GM21367 (cell line): ENCODE data around the gene CDH23.

Source experiments
- ATAC-seq: cut with Tn5 transposase; IDR thresholded peaks from one replicate; pipeline ENCODE4 v1.9.1; 2021; ENCODE audit not compliant: unreplicated experiment

Gene CDH23

DNA sequence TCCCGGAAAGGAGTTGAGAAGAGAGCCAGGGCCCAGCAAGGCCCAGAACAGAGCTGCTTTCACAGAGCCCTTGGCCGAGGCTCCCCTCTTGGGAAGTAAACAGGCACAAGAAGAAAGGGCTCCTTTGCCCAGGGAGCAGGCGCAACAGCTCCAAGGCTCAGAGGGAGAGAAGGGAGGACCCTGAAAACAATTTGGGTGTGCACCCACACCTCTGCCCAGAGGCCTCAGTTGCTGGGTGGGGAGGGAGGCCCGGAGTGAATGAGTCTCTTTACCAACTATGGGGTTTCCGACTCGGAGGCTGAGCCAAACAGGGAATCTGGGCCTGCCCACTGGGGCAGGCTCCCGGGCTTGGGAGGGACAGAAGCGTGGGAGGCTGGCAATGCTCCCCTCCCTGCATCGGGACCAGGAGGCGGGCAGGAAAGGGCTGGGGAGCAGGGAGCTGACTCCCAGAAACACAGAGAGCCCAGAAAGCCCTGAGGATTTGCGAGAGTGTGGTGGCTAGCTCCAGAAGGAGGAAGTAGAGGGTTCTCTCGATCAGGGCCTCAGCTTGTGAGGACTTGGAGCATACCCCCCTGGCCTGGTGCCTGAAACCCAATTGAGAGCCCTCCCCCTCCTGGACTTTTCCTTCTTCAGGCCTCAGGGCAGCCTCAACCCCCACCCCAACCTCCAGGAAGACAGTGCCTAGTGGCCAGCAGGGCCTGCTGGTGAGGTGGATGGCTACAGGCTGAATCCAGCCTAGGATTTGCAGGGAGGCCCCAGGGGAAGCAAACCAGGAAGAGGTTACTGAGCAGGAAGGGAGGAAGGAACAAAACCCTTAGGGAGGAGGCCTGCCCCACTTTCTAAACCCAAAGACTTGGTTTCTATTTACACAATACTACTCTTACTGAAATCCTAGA lies 316.7 kb downstream of the CDH23 start:
- ATAC-seq = no peak

DNA sequence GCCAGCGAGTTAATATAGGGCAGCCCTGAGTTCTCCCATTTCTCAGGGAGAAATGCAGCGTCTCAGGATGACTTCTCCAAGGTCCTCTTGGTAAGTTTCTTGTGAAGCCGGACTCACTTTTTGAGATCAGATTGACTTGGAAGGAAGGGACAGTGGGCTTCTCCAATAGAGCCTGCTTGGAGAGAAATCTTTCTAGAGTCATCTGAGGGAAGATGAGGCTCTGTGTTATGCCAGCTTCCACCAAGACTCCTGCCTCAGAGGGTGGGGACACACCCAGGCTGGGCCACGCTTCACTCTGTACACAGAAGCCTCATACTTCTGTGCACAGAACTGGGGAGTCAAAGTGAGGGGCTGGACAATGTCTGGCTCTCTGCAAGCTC lies 317.3 kb downstream of the CDH23 start:
- no peak for ATAC-seq

DNA sequence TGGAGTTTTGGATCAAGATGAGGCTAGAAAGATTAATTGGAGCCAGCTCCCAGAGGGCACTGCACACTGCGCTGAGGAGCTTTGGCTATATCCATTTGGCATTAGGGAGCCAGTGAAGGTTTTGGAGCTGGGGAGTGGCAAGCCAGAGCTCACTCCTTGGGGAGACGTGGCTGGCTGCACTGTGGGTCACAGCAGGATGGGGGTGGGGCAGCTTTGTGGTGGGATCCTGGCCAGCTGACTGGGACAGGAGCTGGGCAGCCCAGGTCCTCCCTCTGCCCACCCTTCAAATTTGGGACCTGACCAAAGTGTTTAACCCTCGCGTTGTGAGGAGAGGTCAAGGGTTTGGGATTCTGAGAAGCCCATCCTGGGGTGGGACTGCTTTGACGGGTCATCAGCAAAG lies 317.9 kb downstream of the CDH23 start:
- no peak for ATAC-seq

DNA sequence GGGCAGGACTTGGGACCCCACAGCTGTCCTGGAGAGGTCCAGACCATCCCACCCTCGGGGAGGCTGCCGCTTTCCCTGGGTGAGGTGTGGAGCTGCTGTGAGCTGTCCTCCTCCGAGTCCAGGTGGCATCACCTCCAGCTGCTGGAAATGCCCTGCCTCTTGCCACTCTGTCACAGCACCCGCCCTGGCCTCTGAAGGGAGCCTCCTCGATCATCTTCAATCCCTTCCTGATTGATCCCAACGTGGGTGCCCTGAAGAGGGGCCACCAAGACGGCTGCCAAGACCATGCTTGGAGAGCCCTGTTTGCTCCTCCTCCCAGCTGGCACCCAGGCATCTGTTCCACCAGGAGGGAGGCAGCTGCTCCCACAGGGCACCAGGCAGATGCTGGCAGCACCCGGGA lies 318.3 kb downstream of the CDH23 start:
- no peak for ATAC-seq

DNA sequence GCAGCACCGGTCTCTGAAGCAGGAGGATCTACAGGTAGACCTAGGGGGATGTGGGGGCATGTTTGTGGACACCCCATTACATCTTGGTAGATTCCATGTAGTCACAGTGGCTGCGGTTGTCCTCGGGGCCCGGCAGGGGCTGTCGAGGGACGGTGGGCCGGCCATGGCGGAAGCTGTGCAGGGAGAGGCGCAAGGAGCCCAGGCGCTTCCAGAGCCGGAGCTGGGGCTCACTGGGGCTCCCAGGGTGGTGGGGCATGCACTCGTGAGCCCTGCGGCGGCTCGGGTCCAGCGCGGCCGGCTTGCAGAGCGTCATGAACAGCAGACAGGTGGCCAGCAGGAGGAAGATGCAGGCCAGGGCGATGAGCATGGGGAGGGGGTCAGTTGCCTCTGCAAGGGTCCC lies 319.1 kb downstream of the CDH23 start:
- ATAC-seq = no peak

DNA sequence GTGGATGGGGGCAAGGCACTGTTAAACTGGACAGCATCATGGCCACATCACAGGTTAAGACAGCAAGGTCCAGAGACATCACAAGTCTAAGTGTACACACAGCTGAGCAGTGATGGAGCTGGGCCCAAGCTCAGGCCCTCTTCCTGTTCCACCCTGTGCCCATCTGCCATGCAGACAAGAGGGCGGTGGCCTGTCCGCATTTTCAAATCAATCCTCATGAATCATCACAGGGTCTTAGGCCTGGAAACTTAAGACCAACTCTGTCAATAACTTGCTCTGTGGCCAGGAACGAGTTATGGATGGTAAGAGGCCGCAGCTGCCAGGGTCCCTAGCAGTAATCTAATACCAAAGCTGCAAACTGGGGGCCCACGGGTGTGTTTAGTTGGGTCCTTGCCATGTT lies 319.7 kb downstream of the CDH23 start:
- ATAC-seq = no peak

DNA sequence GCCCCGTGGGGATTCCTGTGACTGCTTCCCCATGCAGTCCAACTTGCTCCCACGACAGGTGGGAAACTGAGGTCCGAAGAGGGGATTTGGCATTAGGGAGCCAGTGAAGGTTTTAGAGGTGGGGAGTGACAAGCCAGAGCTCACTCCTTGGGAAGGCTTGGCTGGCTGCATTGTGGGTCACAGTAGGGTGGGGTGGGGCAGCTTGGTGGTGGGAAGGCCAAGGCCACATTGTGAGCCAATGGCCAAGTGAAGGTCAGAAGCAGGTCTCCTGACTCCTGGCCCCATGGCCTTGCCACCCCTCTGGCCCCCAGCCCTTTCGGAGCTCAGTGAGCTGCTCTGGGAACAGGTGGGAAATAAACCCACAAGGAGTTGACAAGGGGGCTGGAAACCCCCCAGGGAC lies 320.3 kb downstream of the CDH23 start:
- ATAC-seq = no peak

DNA sequence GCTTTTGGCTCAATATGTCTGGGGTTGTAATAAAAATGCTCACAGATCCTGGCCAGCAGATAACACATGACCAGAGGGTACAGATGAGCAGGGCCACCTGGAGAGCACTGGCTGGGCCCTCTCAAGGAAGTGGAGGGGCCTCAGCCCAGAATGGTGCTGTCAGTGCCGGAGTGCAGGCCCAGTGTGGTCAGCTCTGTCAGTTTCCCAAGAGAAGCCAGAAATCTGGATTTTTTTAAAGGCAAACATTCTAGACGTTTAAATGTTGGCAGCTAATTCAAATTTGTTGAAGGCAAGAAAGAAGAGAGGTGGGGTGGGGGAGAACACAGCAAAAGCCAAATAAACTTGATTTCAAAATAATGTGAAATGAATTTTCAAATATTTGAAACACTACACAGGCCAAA lies 320.8 kb downstream of the CDH23 start:
- no peak for ATAC-seq

DNA sequence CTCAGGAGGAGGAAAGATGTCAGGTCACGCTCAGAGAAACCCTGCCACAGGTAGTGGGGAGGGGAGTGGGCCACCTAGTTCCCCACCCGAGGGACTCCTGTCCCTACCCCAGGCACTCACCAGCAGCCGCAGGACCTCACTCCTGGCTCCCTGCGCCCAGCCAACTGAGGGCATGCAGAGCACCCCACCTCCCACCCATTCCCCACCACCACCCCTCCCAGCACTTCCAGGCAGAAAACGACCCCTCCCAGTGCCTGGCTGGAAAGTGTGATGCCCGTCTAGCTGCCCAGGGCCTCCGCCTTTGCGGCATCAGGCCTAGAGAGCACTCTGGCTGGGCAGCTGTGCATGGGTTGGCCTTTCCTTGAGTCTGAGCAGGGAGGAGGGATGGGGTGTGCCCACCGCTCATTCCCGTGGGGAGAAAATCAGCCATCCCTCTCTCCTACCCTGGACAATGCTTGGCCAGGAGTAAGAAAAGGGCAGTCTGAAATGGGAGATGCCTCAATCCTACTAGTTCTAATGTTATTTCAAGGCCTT lies 321.5 kb downstream of the CDH23 start:
- no peak for ATAC-seq

DNA sequence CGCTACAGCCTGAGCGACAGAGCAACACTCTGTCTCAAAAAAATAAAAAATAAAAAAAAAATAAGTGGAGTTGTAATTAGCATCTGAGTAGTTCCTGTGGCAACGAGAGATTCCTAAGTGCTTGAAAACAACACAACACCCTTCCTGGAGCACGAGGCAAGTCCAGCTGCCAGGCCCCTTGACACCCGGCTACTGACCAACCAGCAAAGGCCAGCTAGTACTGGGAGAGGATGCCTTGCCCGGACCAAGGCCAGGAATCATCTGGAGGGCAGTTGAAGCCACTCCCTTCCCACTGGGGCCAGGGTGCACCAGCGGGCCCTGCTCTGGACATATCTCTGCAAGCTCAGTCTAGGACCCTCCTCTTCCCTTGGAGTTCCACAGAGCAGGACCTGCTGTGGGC lies 322.3 kb downstream of the CDH23 start:
- no peak for ATAC-seq

DNA sequence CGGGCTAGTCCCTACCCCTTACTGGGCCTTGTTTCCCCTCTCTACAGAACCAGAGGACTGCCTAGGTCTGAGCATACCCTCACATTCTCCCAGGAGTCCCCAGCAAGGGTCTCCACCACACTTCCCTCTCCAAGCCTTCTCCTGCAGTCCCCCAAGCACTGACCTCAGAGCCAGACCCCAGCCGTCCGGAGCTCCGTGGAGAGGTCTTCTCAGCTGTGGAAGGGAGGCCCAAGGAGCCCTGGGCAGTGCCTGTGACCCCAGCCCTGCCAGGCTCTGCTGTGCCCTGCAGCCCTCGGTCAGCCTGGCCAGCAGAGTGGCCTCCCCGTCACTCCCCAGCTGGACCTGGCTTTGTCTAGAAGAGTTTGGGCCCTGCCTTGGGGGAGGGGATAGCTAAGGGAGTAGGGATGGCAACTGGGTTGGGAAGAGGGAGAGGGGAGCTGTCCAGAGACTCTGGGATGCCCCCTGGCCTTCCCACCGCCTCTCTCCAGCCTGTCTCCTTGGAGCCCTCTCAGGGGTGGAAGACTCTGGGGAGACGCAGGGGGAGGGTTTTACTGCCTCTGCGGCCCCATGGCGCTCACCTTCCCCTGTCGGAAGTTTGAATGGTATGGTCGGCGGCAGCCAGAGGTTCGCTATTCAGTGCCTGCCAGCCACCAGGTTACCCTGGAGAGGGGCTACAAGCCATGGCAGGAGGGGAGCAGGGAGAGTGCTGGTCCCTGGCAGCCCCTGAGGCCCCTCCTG lies 322.9 kb downstream of the CDH23 start, which contains the start of gene C10orf105:
Gene C10orf105 (minus strand): TSS at position 315 of the 738 bp plus-strand sequence. CDS start 3,441 bp downstream, outside the sequence.
- ATAC-seq = no peak

DNA sequence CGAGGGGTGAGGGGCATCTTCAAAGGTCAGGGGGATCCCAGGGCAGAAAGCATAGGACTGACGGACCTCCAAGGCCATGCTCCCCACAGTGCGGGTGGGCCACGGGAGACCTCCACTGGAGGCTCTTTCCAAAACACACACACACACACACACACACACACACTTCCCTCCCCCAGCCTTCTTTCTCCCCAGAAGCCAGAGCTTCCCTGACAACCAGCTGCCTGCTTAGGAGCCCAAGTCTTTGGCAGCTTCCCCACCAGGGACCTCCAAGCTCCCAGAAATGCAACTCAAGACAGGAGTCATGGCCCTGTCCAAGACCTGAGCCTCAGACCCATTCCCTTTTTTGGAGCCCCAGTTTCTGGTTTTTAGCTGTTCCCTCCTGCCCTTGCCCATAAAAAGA lies 323.6 kb downstream of the CDH23 start:
- no peak for ATAC-seq

DNA sequence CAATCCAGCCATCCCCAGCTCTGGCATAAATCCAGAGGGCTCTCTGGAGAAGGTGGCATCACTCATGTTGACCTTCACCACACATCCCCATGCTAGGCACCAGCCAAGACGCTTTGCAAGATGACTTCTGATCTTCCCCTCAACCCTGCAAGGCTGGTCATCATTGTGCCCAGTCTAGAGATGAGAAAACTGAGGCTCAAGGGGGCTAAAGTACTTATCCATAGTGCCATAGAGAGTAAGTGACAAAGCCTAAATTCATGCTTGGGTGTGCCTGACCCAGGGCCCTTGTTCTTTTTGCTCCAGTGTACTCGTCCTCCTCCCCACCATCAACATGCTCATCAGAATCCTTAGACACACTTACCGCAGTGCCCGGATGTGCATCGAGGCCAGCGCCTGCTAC lies 324.6 kb downstream of the CDH23 start:
- ATAC-seq = no peak

DNA sequence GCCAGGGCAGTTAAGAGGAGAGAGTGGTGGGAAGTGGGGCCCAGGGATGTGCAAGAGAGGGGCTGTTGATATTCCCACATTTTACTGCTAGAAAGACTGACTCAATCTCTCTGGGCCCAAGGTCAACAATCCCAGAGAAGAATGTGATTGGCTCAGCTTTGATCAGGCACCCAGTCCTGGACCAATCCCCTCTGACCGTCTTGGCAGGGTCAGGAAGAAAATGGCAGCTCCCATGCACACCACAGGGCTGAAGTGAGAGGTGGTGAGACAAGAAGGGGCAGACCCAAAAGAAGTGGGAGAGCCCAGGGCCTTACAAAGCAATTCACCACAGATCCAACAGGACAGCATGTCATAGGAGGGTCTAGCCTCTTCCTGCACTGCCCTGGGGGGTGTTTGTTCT lies 326.1 kb downstream of the CDH23 start:
- ATAC-seq = no peak

DNA sequence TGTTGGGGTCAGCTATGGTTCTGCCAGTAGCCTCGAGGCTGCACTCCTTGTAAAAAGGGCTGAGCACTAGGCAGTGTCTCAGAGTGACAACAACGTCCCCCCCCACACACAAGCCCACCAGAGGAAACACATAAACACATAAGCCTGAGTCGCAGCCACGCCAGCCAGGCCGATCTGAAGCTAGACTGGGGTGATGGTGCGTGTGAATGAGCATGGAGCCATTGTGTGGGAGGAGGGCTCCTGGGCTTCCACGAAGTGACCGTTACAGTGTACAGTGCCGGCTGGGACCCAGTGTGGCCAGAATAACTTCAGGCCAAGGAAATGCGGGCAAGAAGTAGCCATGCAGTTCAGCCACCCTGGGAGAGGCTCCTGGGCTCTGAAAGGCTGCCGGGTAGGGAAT lies 326.6 kb downstream of the CDH23 start:
- no peak for ATAC-seq

DNA sequence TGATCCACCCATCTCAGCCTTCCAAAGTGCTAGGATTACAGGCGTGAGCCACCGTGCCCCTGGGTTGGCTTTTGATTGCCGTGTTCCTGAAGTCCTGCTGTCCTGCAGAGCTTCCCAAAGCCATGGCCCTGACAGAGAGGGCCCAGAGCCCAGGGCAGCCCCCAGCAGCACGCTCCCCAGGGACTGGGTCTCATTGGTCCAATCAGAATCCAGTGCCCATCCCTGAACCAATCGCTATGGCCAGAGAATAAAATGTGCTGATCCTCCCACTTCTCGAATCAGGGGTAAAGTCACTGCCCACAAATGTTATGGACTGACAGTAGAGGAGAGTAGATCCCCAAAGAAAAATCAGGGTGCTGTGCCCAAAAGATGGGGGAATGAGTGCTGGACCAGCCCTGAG lies 327.8 kb downstream of the CDH23 start:
- ATAC-seq = no peak

DNA sequence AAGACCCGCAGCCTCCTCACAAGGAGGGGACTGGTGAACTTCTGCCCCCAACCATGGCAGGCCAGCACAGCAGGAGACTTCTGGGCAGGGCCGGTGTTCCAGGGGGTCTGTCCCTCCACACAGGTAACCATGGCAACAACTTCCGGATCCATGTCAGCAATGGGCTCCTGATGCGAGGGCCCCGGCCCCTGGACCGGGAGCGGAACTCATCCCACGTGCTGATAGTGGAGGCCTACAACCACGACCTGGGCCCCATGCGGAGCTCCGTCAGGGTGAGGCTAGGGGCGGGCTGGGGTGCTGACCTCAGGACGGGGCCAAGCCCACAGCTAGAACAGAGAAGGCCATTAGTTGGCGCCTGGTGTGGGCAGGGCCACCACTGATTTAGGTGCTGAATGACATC lies 328.5 kb downstream of the CDH23 start:
- no peak for ATAC-seq

DNA sequence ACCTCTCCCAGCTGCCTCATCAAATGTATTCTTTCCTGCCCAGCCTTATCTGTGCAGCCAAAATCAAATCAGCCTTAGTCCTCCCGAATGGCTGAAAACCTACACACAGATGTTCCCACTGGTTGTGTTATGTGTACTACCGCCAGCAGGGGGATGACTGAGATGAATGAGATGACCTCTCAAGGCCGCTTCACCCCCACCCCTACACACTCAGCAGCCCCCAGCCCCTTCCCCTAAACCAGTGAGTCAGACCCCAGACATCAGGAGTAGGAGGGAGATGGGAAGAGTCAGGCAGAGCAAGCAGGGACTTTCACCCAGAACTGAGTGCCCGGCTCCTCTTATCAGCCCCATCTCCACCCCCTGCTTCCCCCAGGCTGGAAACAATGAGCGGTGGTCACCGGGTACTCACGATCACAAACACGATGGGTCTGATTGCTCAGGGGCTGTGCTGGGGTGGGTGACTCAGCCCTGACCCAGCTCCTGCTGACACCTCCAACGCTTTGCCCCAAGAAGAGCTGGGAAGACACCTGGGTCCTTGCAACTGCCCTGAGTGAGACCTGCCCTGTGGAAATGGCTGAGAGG lies 329.4 kb downstream of the CDH23 start:
- ATAC-seq = no peak

DNA sequence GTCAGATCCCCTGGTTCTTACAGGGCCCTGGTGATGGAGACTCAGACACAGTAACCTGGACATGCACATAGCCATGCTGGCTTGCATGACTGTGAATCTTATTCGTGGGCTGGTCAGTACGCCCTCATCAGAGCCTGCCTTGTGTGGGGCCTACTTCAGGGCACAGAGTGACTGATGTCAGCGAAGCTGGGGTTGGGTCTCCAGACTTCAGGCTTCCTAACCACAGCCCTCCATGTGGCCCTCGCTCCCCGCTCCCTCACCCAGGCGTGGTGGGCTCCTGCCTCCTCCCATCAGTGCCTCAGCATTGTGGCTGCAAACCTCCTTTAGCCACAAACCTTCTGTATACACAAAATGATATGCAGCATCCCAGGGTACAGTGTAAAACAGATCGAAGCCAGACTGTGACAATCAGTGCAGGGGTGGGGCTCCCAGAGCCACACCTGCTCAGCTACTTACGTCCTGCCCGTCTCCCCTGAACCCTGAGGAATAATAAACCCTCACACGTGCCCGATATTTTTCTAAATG lies 329.9 kb downstream of the CDH23 start:
- ATAC-seq = no peak

DNA sequence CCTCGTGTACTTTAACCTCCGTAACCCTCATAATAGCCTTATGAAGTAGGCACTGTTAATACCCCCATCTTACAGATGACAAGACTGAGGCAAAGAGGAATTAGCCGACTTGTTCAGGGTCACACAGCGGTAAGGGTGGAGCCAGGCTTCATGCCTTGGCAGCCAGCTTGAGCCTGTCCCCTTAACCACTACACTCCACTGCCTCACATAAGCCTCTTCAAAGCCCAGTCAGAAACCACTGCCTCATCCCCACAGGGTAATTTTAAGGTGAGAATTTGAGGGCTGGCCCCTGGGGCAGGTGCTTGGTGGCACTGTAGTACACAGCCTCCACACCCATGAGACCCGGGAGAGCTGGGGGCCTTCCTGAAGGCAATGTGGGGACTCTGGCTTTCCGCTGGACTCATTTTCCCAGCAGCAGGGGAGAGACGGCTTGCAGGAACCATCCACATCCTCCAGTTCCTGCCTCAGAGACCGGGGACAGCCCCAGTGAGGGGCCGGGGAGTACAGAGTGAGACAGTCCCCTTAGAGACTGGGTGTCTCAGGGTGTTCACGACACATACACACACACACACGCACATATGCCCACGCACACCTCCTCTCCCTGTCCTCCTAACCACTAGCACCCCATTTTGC lies 330.5 kb downstream of the CDH23 start:
- ATAC-seq = peak; percentile 28
